Mucosa of descending colon (tissue), 3 donors: Measurements from ENCODE around the gene TRIM37. TPM values are rescaled to one million over a fixed set of nuclear protein-coding genes. Genes with fewer than 3 reads are reported as not detected.

Experiments
- ATAC-seq: fragments of 200-7000 bp; cut with Tn5 transposase; one replicate; pipeline ENCODE4 v1.9.1; 2020; ENCODE audit warnings: mild to moderate bottlenecking, moderate library complexity
- DNase-seq, 3 donors: peaks; one replicate each; pipeline ENCODE4 v3.0.0-alpha.2; 2020
- H3K36me3 ChIP-seq: fragments of 200-600 bp; one replicate; pipeline ENCODE4 v1.8.0; 2021; ENCODE audit warnings: low read depth, mild to moderate bottlenecking
- H3K4me1 ChIP-seq: fragments of 200-600 bp; one replicate; pipeline ENCODE4 v1.8.0; 2021; ENCODE audit warnings: low read depth, mild to moderate bottlenecking
- H3K4me3 ChIP-seq: fragments of 200-600 bp; one replicate; pipeline ENCODE4 v1.8.0; 2021; ENCODE audit warnings: mild to moderate bottlenecking
- H3K9me3 ChIP-seq: fragments of 200-600 bp; one replicate; pipeline ENCODE4 v1.8.0; 2021; ENCODE audit warnings: mild to moderate bottlenecking
- intact Hi-C, 2 donors: fragments of 100-400 bp; cut with DNase I in 1 of 2; cut with micrococcal nuclease in 1 of 2; formaldehyde crosslinking; loops; one replicate each; pipeline versions ENCODE4 v1.11.0 to v1.11.1; 2022; cut with DNase I, micrococcal nuclease
- total RNA-seq, 3 donors: library from RNA; stranded (reverse); fragmentation: NEBNext Ultra II Directional in 2 of 3; extraction: Animal tissue kit (Norgen Biotek cat#: 25700) in 2 of 3; gene quantifications; one replicate each; pipeline versions ENCODE4 v1.2.1 to v1.2.4, GENCODE V29; 2021 to 2023
- TF ChIP-seq, protein P1 (sequence below): fragments of 200-600 bp; IDR thresholded peaks from one replicate; pipeline ENCODE4 v1.8.0; 2022; ENCODE audit warnings: antibody characterized with exemption, mild to moderate bottlenecking
- donor health status: DM: no; HTN: no; CAD: no; lungs with moderate emphysema.
- donor health status: DM: no; HTN: no; CAD: no.
- donor health status: DM: no; HTN: yes; CAD: no.

TRIM37 gene
- total RNA-seq, 3 donors from 2014 or later: 11.4 to 24.6 (median 14.5) TPM

DNA sequence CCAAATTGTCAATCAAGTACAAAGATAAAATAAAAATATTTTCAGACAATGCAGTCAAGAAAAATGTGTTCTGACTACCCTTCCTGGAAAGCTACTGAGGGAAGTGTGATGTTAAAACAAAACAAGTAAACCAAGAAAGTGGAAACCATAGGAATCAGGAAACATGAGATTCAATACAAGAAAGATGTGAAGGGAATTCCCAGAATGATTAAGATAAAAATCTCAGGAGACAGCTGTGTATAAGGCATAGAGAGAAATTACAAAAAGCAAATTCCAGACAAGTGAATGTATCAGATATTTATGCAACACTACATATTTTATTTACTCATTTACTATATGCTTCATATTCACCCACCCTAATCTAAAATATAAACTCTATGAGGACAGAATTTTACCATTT, 32.2 kb downstream of the TRIM37 start:
- Histone ChIP-seq H3K4me3 (no peak overlapping the region), H3K9me3 (no peaks in the 10 kb centered on the region), H3K36me3 (no peaks in the 10 kb centered on the region), H3K4me1 (no peaks in the 10 kb centered on the region)
- no peak for ATAC-seq
- TF ChIP-seq, protein P1, sequence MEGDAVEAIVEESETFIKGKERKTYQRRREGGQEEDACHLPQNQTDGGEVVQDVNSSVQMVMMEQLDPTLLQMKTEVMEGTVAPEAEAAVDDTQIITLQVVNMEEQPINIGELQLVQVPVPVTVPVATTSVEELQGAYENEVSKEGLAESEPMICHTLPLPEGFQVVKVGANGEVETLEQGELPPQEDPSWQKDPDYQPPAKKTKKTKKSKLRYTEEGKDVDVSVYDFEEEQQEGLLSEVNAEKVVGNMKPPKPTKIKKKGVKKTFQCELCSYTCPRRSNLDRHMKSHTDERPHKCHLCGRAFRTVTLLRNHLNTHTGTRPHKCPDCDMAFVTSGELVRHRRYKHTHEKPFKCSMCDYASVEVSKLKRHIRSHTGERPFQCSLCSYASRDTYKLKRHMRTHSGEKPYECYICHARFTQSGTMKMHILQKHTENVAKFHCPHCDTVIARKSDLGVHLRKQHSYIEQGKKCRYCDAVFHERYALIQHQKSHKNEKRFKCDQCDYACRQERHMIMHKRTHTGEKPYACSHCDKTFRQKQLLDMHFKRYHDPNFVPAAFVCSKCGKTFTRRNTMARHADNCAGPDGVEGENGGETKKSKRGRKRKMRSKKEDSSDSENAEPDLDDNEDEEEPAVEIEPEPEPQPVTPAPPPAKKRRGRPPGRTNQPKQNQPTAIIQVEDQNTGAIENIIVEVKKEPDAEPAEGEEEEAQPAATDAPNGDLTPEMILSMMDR: no peak
- intact Hi-C loops: no loop called here
- DNase-seq: no peak

DNA sequence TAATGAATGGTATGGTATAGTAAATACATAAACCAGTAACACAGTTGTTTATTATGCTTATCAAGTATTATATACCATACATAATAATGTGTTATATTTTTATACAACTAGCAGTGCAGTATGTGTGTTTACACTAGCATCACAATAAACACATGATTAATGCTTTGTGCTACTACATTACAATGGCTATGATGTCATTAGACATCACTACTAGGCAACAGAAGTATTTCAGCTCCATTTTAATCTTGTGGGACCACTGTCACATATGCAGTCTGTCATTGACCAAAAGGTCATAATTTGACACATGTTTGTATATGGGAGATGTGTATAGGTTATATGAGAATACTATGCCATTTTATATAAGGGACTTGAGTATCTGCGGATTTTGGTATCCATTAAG, 32.7 kb downstream of the TRIM37 start:
- H3K36me3 ChIP-seq: no peaks in the 10 kb centered on the region
- no peak for ATAC-seq
- H3K9me3 ChIP-seq: no peaks in the 10 kb centered on the region

DNA sequence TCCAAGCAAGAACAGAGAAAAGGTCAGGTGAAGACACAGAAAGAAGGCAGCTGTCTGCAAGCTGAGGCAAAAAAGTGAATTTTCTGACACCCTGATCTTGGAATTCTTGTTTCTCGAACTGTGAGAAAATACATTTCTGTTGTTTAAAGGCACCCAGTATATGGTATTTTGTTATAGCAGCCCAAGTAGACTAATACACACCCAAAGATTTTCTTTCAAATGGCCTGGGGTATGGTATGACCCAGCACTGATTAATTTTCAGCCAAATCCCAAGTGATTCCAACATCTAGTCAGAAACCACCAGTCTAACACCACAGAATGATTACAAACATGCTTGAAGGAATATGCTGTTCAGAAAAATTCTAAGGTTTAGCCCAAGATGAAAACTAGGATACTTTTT, 36.8 kb downstream of the TRIM37 start:
- TF ChIP-seq, protein P1: no peak
- intact Hi-C loops: no loop called here
- Histone ChIP-seq H3K4me1 (no peaks in the 10 kb centered on the region), H3K4me3 (no peak overlapping the region), H3K36me3 (no peaks in the 10 kb centered on the region), H3K9me3 (no peaks in the 10 kb centered on the region)
- DNase-seq (no peak), ATAC-seq (no peak)

More for the DNA sequence above, 32.7 kb downstream of the TRIM37 start:
- DNase-seq: no peak
- Histone ChIP-seq H3K4me3 (no peak overlapping the region), H3K4me1 (no peaks in the 10 kb centered on the region)
- TF ChIP-seq, protein P1: no peak
- intact Hi-C loops: no loop called here

DNA sequence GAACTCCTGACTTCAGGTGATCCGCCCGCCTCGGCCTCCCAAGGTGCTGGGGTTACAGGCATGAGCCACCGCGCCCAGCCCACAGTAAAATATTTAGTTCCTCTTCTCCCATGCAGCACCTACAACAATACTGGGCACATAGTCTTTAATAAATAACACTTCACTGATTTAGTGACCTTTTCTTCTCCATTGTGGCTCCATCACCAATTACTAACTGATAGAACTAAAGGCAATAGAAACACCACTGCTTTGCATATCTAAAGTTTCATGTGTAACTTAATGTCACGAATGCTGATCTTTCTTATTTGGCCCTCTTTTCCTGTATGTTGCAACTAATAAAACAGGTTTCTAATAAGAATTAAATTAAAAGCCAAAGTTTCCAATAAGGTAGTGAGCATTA, 38.9 kb downstream of the TRIM37 start:
- DNase-seq (no peak), ATAC-seq (no peak)
- no peaks in the 10 kb centered on the region for H3K4me1 ChIP-seq
- H3K9me3 ChIP-seq: no peaks in the 10 kb centered on the region
- no peak overlapping the region for H3K4me3 ChIP-seq
- TF ChIP-seq, protein P1: no peak
- intact Hi-C loops: no loop called here
- no peaks in the 10 kb centered on the region for H3K36me3 ChIP-seq

DNA sequence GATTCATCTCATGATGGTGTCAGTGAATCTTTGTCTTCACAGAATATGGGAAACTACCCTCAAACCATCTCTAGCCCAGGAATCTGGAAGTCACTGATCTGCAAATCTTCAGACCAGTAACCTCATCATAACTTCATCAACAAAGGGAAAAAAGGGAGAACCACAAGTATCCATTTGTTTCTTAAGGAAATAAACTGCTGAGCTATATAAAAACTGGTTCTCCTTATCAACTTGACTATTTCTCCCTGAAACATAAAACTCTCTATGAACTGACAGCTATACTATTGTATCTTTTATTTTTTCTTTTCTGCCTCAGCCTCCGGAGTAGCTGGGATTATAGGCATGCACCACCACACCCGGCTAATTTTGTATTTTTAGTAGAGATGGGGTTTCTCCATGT, 39.3 kb downstream of the TRIM37 start:
- H3K9me3 ChIP-seq: no peaks in the 10 kb centered on the region
- TF ChIP-seq, protein P1: no peak
- H3K4me3 ChIP-seq: no peak overlapping the region
- ATAC-seq (no peak), DNase-seq (no peak)
- no peaks in the 10 kb centered on the region for H3K36me3 ChIP-seq
- H3K4me1 ChIP-seq: no peaks in the 10 kb centered on the region
- intact Hi-C loops: no loop called here

DNA sequence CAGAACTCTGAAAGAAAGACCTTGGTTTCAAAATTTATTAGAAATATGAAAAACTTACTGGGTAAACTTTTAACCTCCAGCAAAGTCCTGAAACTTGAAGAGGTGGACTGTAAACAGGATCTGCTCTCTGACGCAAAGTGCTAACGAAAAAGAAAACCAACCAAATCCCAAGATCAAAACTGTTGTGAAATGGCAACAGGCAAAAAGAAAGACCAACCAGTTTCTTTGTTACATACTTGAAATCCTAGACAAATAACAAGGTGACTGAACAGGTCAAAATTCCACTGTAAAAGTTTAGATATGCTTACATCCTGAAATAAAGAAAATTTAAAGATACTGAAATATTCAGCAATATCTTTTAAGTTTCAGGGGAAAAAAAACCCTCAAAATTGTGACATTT, 44.2 kb downstream of the TRIM37 start:
- intact Hi-C loops: no loop called here
- Histone ChIP-seq H3K4me3 (no peak overlapping the region), H3K9me3 (no peaks in the 10 kb centered on the region), H3K4me1 (no peaks in the 10 kb centered on the region), H3K36me3 (no peaks in the 10 kb centered on the region)
- DNase-seq (no peak), ATAC-seq (no peak)
- TF ChIP-seq, protein P1: no peak
